Activated CD4-positive, CD25-positive, alpha-beta regulatory T cell treated with anti-CD3 and anti-CD28 coated beads, Interleukin-2, amount 50 U/mL, for 16 hours (primary cell): Measurements from ENCODE around the gene SULT1B1.

Experiments used
- DNase-seq: peaks from one replicate; pipeline ENCODE4 v3.0.0-alpha.2; 2020; ENCODE audit warnings: low read depth, low spot score

The SULT1B1 gene

DNA sequence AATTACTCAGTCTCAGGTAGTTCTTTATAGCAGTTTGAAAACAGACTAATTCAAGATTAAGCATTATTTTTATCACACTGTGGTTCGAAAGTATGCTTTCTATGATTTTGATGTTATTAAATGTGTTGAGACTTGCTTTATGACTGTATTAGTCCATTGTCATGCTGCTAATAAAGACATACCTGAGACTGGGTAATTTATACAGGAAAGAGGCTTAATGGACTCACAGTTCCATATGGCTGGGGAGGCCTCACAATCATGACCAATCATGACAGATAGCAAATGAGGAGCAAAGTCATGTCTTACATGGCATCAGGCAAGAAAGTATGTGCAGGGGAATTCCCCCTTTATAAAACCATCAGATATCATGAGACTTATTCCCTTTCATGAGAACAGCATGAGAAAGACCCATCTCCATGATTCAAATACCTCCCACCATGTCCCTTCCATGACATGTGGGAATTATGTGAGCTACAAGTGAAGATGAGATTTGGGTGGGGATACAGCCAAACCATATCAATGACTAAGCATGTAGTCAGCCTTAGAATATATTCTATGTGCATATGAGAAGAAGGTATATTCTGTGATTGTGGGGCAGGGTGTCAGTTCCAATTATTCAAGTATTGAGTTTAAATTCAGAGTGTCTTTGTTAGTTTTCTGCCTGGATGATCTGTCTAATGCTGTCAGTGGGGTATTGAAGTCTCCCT is 62.7 kb downstream of the SULT1B1 start:
- DNase-seq = no peak

DNA sequence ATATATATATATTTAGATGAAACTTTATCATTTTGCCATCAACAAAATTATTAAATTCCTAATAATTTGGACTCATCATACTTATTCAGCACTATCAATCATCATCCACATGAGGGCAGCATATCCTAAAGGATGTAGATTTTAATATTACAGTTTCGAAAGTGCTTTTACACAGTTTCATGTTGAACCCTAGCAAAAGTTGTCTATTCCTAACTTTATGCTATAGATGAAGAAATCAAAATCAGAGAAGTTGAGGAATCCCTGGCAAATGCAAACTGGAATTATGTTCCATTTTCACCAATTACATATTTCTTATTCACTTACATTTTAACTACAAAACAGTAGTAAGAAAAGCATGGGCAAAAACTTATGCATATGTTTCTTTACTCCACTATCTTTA is 70.8 kb downstream of the SULT1B1 start:
- no peak for DNase-seq

DNA sequence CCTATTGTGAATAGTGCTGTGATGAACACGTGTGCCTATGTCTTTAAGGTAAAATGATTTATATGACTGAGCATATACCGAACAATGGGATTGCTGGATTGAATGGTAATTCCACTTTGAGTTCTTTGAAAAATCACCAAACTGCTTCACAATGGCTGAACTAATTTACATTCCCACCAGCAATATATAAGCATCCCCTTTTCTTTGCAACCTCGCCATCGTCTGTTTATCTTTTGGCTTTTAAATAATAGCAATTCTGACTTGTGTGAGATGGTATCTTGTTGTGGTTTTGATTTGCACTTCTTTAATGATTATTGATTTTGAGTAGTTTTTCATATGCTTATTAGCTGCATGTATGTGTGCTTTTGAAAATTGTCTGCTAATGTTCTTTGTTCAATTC is 75.6 kb downstream of the SULT1B1 start:
- no peak for DNase-seq
